LoVo (cell line): Measurements from ENCODE around the gene ATN1.
A peak's percentile ranks its signal among the peaks of the same experiment; 100 is the strongest.
"Not testable (repeated sequence)": the region's sequence is repeated elsewhere in the genome, so short reads cannot be mapped to it uniquely, and the experiment has no call there.

Experiments used
- DNase-seq: peaks from one replicate; pipeline ENCODE4 v3.0.0-alpha.2; 2016; ENCODE audit warnings: low spot score

ATN1 gene

GRCh38 chr12:6903722-6904121, 24.0 kb upstream of the ATN1 start:
- DNase-seq: no peak

GRCh38 chr12:6904280-6905276, 23.2 kb upstream of the ATN1 start, which contains the start of gene LRRC23:
Gene LRRC23 (plus strand): TSS chr12:6904822. CDS start chr12:6905634, 812 bp downstream.
- DNase-seq: peak; percentile 98

GRCh38 chr12:6905414-6906040, 22.2 kb upstream of the ATN1 start:
- no peak for DNase-seq

- DNase-seq: not testable (repeated sequence)
These were observed 19.6 kb upstream of the ATN1 start for GRCh38 chr12:6908141-6908540.

- no peak for DNase-seq
These were observed 18.2 kb upstream of the ATN1 start for GRCh38 chr12:6909421-6910145.

GRCh38 chr12:6912164-6912935, 15.4 kb upstream of the ATN1 start:
- DNase-seq: no peak

GRCh38 chr12:6914246-6914946, 13.4 kb upstream of the ATN1 start, which contains the start of gene ENO2:
Gene ENO2 (plus strand): TSS chr12:6914580. CDS start chr12:6915833, 1,253 bp downstream.
- DNase-seq: peak; percentile 78

- no peak for DNase-seq
These were observed 12.6 kb upstream of the ATN1 start for GRCh38 chr12:6914947-6915788.

- DNase-seq: no peak
These were observed 11.9 kb upstream of the ATN1 start for GRCh38 chr12:6915789-6916285.

GRCh38 chr12:6916426-6917200, 11.1 kb upstream of the ATN1 start:
- no peak for DNase-seq

GRCh38 chr12:6917491-6918231, 10.1 kb upstream of the ATN1 start:
- DNase-seq: no peak

GRCh38 chr12:6919588-6919987, 8.2 kb upstream of the ATN1 start:
- DNase-seq: no peak

GRCh38 chr12:6921539-6921938, 6.2 kb upstream of the ATN1 start:
- no peak for DNase-seq

- DNase-seq: no peak
These were observed 5.5 kb upstream of the ATN1 start for GRCh38 chr12:6921996-6922946.

- no peak for DNase-seq
These were observed 4.6 kb upstream of the ATN1 start for GRCh38 chr12:6923003-6923732.

GRCh38 chr12:6923851-6924250, 3.9 kb upstream of the ATN1 start:
- no peak for DNase-seq

- no peak for DNase-seq
These were observed 2.6 kb upstream of the ATN1 start for GRCh38 chr12:6925239-6925539.
